OCI-M2 (cell line): Measurements from ENCODE around the gene RTF2.
"Not testable (repeated sequence)": the region's sequence is repeated elsewhere in the genome, so short reads cannot be mapped to it uniquely, and the experiment has no call there.

ENCODE experiments used
- DNase-seq: peaks from one replicate; lab custom pipeline; 2025; ENCODE audit not compliant: unreplicated experiment; lab: John Stamatoyannopoulos, UW

RTF2 gene

DNA sequence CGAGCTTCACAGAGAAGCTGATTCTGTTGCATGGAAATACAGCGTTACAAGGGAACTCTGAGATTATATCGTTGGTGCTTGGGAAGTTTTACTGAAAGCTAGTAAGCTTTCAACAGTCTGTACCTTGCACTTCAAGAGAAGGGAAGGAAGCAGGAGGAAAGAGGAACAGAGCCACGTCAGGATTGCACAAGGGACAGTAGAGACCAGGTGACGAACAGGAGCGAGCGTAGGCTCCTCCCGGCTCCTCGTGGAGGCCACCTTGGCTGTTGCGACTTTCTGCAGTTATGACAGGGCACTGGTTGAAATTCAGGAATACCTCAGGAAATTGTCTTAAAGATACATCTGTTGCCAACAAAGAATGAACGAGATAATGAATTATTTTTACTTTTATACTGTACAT lies 18.8 kb downstream of the RTF2 start:
- no peak for DNase-seq

DNA sequence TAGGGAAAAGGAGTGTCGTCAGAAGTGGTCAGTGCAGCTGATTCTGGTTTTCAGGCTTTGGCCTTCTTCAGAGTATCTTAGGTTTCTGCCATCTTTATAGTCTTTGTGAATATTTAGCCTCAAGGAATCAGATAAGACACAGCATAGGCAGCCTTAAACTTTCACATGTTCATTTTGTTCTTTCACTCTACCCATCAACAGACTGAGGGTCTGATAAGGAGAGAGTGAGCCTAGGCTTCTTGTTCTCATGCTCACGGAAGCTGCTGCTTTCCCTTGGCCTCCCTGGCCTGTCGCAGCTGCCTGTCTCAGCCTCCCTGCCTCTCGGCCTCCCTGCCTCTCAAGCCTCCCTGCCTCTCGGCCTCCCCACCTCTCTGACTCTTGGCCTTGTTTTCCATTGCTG lies 20.1 kb downstream of the RTF2 start:
- DNase-seq = no peak

DNA sequence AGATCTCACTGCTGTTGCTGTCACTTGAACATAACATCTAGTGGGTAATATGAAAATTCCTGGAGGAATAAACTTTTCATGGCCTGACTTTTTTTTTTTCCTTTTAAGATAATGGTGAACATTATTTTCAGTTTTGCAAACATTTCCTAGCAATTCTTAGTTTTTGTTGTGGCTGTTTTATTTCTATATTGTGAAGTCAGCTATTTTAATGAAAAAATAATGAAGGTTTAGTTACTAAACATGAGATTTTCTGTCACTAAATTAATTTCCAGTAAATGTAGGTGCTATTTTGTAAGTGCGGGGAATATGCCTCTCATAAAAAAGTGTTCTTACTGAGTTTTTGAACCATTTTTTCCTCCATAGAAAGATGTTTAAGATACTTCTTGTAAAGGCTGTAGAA lies 32.7 kb downstream of the RTF2 start:
- DNase-seq = no peak

- DNase-seq = no peak
Measured at GRCh38 chr20:56503916-56504315, 35.5 kb downstream of the RTF2 start.

DNA sequence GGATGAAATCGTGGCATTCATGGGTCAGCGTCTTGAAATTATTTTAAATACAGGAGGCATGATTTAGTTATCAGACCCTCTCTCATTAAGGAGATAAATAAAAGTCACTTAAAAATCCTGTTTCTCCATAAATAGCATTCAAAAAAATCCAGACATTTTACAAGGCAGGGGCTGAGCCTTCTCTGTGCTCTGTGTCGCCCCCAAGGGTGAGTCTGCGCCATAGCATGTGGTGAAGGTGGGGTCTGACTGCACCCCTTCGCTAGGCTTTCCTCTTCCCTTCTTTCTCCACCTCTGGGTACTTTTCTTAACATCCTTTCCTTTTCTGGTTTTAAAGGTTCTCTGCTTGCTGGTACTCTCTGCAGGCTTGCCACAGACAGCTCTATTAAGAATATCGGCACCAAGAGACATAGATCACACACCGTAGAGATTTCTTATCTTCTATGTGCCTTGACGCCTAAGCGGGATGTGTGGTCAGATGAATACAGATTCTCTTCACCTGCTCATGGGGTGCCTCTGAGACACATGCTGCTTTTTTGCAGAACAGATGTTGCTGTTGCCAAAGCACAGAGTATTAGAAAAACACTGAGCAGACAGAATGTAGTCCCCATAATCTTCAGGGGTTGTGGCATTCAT lies 36.1 kb downstream of the RTF2 start:
- no peak for DNase-seq

DNA sequence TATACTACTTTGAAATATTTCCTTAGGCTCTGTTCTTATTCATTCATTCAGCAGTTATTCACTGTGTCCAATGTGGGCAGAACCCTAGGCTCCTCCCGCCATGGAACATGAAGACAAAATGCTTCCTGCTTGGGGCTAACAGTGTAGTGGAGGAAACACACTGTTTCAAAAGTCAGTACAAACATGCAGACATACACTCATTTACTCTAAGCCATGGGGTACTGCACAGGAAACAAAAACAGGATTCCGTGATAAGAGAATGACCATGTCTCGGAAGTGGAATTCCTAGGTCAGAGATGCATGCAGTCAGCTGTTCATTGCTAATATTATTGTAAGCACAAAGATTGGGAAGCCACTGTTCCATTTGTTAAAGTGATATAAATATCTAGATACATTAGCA lies 37.7 kb downstream of the RTF2 start:
- no peak for DNase-seq

GRCh38 chr20:56511926-56512325 lies 43.5 kb downstream of the RTF2 start:
- DNase-seq = no peak

DNA sequence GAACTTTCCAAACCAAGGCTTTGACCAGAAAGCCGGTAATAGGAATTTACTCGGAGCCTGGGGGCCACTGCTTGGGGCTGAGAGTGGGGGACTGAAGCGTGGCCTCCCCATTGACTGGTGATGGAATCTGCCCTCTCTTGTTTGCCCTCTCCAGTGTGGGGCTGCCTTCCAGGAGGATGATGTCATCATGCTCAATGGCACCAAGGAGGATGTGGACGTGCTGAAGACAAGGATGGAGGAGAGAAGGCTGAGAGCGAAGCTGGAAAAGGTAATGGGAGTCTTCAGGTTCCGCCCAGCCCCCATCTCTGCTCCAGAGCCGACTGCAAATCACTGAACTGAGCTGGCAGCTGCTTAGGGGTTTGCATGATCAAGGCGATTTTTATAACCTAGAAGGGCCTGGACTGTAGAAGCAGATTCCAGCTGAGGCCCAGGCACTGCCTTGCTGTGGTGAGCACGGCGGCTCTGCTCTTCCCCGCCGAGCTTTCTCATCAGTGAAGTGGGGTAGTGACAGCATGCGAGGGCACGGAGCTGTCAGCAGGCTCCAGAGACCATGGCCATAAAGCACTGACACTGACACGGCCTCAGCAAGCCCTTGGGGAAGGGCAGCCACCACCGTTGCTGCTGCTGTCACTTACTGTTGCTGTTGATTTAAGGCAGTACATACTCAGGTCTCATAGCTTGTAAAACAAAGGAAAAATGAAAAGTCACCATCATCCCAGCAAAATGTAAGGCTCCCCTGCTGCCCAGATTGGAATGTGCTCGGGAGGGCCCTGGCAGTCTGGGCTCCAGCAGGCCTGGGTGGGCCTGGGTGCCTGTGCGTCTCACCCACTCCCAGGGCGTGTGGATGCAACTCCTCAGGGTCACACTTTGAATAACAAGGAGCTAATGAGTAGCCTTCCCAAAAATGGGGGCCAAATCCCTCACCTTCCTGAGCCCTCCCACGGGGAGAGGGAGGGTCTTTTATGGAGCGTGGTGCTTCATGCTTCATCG lies 45.0 kb downstream of the RTF2 start:
- DNase-seq = no peak

GRCh38 chr20:56516631-56517030 lies 48.2 kb downstream of the RTF2 start:
- no peak for DNase-seq

DNA sequence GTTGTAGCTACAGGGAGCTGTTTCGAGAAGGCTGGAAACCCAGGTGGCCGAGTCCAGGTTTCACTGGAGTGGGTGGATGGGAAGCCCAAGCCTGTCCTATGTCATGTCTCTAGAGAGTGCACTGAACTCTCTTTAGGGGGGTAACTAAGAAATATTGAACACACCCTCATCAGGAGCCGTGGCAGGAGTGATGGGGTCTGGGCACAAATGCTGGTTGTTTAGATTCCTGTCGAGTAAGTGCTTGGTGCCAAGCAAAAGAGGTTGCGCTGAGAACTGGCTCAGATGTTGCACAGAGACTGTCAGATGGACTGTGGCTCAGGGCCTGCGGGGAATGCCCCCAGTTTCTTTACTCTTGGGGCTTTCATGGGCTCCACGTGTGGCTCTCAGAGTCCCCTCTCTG lies 48.8 kb downstream of the RTF2 start:
- no peak for DNase-seq

- DNase-seq = no peak
Measured at GRCh38 chr20:56517641-56518040, 49.2 kb downstream of the RTF2 start.

GRCh38 chr20:56518126-56518525 lies 49.7 kb downstream of the RTF2 start:
- no peak for DNase-seq

- DNase-seq = no peak
Measured at GRCh38 chr20:56518721-56519398, 50.4 kb downstream of the RTF2 start.

- no peak for DNase-seq
Measured at GRCh38 chr20:56519551-56519950, 51.1 kb downstream of the RTF2 start.

GRCh38 chr20:56520180-56520579 lies 51.8 kb downstream of the RTF2 start:
- no peak for DNase-seq

GRCh38 chr20:56520746-56521354 lies 52.4 kb downstream of the RTF2 start:
- not testable (repeated sequence) for DNase-seq

DNA sequence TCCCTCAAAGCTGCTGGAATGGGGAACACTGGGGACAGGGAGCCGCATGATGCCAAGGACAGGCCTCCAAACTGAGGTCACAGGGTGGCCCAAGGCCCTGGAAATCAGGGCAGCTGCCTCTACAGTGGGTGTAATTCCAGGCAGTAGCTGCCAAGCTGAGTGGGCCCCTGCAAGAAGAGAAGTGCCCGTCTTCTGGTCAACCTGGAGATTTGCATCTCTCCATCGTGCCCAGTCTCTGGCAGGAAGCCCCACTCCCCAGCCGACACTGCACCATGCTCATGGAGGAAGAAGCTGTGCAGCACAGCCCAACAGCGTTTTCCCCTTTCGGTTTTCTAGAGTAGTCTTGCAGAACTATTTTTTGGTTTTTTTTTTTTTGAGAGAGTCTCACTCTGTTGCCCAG lies 53.9 kb downstream of the RTF2 start:
- no peak for DNase-seq

DNA sequence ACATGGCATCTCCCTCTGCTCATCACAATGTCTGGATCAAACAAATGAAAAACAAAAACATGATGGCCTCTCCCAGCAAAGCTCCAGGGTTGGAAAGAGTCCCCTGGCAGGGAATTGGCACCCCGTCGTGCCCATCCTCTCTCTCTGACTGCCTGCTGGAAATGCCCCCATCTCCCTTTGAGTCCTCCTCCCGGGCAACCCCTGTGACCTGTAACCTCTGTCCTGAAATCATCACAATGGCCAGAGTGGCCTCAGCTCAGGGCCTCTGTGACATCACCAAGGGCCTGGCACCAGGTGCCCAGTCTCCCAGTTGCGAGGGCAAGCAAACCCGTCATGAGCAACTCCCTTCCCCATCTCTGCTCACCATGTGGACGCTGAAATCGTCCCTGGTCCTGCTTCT lies 56.0 kb downstream of the RTF2 start, which contains the start of gene FAM209A:
Gene FAM209A, plus strand, starts transcription at position 301 of the 400 bp plus-strand sequence. Its CDS starts 65 bp downstream, at position 366.
- DNase-seq = not testable (repeated sequence)

DNA sequence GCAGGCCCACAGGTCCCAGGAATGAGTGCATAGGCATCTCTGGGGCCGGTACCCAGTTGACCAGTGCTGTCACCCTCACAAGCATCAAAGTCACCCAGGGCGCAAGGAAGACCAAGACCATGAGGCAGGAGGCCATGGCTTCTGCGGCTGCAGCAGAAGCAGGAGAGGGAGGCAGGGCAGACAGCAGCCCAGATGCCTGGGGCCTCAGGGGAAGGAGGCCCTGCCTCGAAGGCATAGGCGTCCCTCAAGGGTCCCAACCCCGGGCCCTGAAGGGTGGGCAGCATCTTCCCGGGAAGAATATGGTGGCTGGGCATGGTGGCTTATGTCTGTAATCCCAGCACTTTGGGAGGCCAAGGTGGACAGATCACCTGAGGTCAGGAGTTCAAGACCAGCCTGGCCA lies 59.1 kb downstream of the RTF2 start:
- DNase-seq = no peak

DNA sequence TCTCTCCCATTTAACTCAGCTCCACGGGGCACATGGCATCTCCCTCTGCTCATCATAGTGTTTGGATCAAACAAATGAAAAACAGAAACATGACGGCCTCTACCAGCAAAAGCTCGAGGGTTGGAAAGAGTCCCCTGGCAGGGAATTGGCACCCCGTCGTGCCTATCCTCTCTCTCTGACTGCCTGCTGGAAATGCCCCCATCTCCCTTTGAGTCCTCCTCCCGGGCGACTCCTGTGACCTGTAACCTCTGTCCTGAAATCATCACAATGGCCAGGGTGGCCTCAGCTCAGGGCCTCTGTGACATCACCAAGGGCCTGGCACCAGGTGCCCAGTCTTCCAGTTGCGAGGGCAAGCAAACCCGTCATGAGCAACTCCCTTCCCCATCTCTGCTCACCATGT lies 64.5 kb downstream of the RTF2 start, which contains the start of gene FAM209B:
Gene FAM209B, plus strand, starts transcription at position 301 of the 400 bp plus-strand sequence. Its CDS starts 96 bp downstream, at position 397.
- DNase-seq = not testable (repeated sequence)

- no peak for DNase-seq
Measured at GRCh38 chr20:56537997-56538396, 69.6 kb downstream of the RTF2 start.
